ENCODE data around the gene INPP1.

Gene INPP1

GRCh38 chr2:190415251-190415650, 71.9 kb downstream of the INPP1 start:
- TF ChIP-seq, protein P1, sequence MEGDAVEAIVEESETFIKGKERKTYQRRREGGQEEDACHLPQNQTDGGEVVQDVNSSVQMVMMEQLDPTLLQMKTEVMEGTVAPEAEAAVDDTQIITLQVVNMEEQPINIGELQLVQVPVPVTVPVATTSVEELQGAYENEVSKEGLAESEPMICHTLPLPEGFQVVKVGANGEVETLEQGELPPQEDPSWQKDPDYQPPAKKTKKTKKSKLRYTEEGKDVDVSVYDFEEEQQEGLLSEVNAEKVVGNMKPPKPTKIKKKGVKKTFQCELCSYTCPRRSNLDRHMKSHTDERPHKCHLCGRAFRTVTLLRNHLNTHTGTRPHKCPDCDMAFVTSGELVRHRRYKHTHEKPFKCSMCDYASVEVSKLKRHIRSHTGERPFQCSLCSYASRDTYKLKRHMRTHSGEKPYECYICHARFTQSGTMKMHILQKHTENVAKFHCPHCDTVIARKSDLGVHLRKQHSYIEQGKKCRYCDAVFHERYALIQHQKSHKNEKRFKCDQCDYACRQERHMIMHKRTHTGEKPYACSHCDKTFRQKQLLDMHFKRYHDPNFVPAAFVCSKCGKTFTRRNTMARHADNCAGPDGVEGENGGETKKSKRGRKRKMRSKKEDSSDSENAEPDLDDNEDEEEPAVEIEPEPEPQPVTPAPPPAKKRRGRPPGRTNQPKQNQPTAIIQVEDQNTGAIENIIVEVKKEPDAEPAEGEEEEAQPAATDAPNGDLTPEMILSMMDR (IDR thresholded peaks at IDR 0.05; ENCODE audit: insufficient read depth, low read depth, low read length, missing control alignments): no peak
- H3K4me3 ChIP-seq (ENCODE audit: low read length): no peak overlapping the region
- DNase-seq (ENCODE audit: low read depth): no peak

GRCh38 chr2:190415794-190416775, 72.7 kb downstream of the INPP1 start:
- H3K4me3 ChIP-seq (ENCODE audit: low read length): no peak overlapping the region
- TF ChIP-seq, protein P1 (IDR thresholded peaks at IDR 0.05; ENCODE audit: insufficient read depth, low read depth, low read length, missing control alignments): no peak
- DNase-seq (ENCODE audit: low read depth): no peak

- no peak for DNase-seq (ENCODE audit: low read depth)
- TF ChIP-seq, protein P1 (IDR thresholded peaks at IDR 0.05; ENCODE audit: insufficient read depth, low read depth, low read length, missing control alignments): no peak
- no peak overlapping the region for H3K4me3 ChIP-seq (ENCODE audit: low read length)
Measured at GRCh38 chr2:190417045-190417842, 73.9 kb downstream of the INPP1 start.

- no peak overlapping the region for H3K4me3 ChIP-seq (ENCODE audit: low read length)
- TF ChIP-seq, protein P1 (IDR thresholded peaks at IDR 0.05; ENCODE audit: insufficient read depth, low read depth, low read length, missing control alignments): no peak
- DNase-seq (ENCODE audit: low read depth): peak; percentile 75
Measured at GRCh38 chr2:190418727-190419126, 75.3 kb downstream of the INPP1 start.

DNA sequence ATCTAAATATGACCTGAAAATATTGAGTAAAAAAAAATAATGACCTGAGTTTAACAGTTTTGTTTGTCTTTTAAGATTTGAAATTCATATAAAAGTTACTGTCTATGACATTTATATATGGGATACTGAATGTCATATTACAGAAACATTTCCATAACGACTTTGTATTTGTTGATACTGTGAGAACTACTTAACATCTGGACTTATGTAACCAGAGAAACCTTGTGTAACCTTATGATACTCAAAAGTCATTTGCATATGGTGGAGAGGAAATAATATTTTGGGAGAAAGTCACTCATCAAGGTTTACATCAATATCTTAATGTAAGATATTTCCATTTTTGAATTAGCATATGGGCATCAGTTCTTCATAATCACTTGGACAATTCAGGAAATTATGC, 77.4 kb downstream of the INPP1 start:
- TF ChIP-seq, protein P1 (IDR thresholded peaks at IDR 0.05; ENCODE audit: insufficient read depth, low read depth, low read length, missing control alignments): no peak
- no peak for DNase-seq (ENCODE audit: low read depth)
- no peak overlapping the region for H3K4me3 ChIP-seq (ENCODE audit: low read length)

Data from epithelial cell of esophagus (primary cell).